Endothelial cell of umbilical vein (primary cell): Measurements from ENCODE around the gene KRT76.

Experiments used
- CTCF ChIP-seq, 2 donors: IDR thresholded peaks; 1 replicate in 1 of 2; 2 replicates in 1 of 2; pipeline ENCODE4 v1.5.1; 2011; ENCODE audit warnings: low read length in 2 of 2, mild to moderate bottlenecking in 2 of 2, moderate library complexity in 2 of 2, control low read depth in 1 of 2, inconsistent platforms in 1 of 2, low read depth in 1 of 2; ENCODE audit not compliant: insufficient read depth in 1 of 2; ENCODE audit errors: extremely low read depth in 1 of 2
- EZH2 ChIP-seq: IDR thresholded peaks from 2 replicates; pipeline ENCODE4 v1.6.1; 2012; ENCODE audit warnings: borderline replicate concordance, low read depth, mild to moderate bottlenecking, moderate library complexity, low read length, inconsistent platforms; ENCODE audit not compliant: severe bottlenecking
- POLR2A ChIP-seq: IDR thresholded peaks from 2 replicates; pipeline ENCODE4 v1.6.1; 2012; ENCODE audit warnings: low read depth, mild to moderate bottlenecking, control low read depth, low read length

GRCh38 chr12:52772188-52772587 is 5.0 kb downstream of the KRT76 start:
- TF ChIP-seq EZH2 = no peak
- no peak for TF ChIP-seq POLR2A
- TF ChIP-seq CTCF (IDR thresholded peaks at IDR 0.05; ENCODE audit: extremely low read depth in 1 of 2, insufficient read depth in 1 of 2, low read depth in 1 of 2, low read length in 2 of 2) = no peak
